Measurements from ENCODE around the gene SGO2. TPM values are rescaled to one million over a fixed set of nuclear protein-coding genes. Genes with fewer than 3 reads are reported as not detected.
A peak's percentile ranks its signal among the peaks of the same experiment; 100 is the strongest.

SGO2 gene
- total RNA-seq, 1 donor from 2014 or later: 19.9 TPM

GRCh38 chr2:200523158-200523557 lies 2.8 kb upstream of the SGO2 start:
- no peaks in the 10 kb centered on the region for H3K36me3 Mint-ChIP-seq
- TF ChIP-seq, protein P1, sequence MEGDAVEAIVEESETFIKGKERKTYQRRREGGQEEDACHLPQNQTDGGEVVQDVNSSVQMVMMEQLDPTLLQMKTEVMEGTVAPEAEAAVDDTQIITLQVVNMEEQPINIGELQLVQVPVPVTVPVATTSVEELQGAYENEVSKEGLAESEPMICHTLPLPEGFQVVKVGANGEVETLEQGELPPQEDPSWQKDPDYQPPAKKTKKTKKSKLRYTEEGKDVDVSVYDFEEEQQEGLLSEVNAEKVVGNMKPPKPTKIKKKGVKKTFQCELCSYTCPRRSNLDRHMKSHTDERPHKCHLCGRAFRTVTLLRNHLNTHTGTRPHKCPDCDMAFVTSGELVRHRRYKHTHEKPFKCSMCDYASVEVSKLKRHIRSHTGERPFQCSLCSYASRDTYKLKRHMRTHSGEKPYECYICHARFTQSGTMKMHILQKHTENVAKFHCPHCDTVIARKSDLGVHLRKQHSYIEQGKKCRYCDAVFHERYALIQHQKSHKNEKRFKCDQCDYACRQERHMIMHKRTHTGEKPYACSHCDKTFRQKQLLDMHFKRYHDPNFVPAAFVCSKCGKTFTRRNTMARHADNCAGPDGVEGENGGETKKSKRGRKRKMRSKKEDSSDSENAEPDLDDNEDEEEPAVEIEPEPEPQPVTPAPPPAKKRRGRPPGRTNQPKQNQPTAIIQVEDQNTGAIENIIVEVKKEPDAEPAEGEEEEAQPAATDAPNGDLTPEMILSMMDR (conservative IDR thresholded peaks at IDR 0.05): no peak
- H3K9me3 Mint-ChIP-seq: no peaks in the 10 kb centered on the region
- no peak overlapping the region for H3K4me3 Mint-ChIP-seq
- peaks cover 11% of the 10 kb centered on the region for H3K27me3 Mint-ChIP-seq
- H3K27ac Mint-ChIP-seq: no peak overlapping the region
- DNase-seq (ENCODE audit: extremely low spot score, unreplicated experiment): no peak
- peaks cover 13% of the 10 kb centered on the region for H3K4me1 Mint-ChIP-seq (ENCODE audit: unreplicated experiment)

GRCh38 chr2:200523604-200524003 lies 2.4 kb upstream of the SGO2 start:
- Mint-ChIP-seq H3K36me3 (no peaks in the 10 kb centered on the region), H3K4me1 (ENCODE audit: unreplicated experiment) (peaks cover 13% of the 10 kb centered on the region), H3K27me3 (peaks cover 11% of the 10 kb centered on the region), H3K27ac (no peak overlapping the region), H3K4me3 (peak overlapping the region; percentile 30), H3K9me3 (no peaks in the 10 kb centered on the region)
- TF ChIP-seq, protein P1 (conservative IDR thresholded peaks at IDR 0.05): no peak
- no peak for DNase-seq (ENCODE audit: extremely low spot score, unreplicated experiment)

DNA sequence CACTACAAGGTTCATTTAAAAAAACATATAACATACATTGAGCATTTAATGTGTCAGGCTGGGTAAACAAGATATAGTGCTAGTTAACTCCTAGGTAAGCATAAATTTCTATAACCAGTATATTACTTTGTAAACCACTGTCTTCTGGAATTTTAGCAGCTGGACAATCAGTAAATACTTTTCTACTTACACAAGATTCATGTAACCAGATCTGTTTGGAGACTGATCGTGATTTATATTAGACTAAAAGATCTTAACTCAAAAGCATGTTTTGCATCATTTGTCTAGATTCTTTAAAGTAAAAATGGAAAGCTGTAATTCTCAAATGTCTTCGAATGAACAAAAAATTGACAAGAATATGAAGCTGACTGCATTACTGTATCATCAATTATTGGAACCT lies 941 bp upstream of the SGO2 start:
- H3K4me3 Mint-ChIP-seq: peak overlapping the region; percentile 32
- TF ChIP-seq, protein P1 (conservative IDR thresholded peaks at IDR 0.05): no peak
- peaks cover 11% of the 10 kb centered on the region for H3K27me3 Mint-ChIP-seq
- DNase-seq (ENCODE audit: extremely low spot score, unreplicated experiment): no peak
- no peaks in the 10 kb centered on the region for H3K36me3 Mint-ChIP-seq
- peaks cover 13% of the 10 kb centered on the region for H3K4me1 Mint-ChIP-seq (ENCODE audit: unreplicated experiment)
- no peaks in the 10 kb centered on the region for H3K9me3 Mint-ChIP-seq
- H3K27ac Mint-ChIP-seq: no peak overlapping the region

GRCh38 chr2:200525551-200525881 lies 491 bp upstream of the SGO2 start:
- H3K27ac Mint-ChIP-seq: peak overlapping the region; percentile 80
- H3K4me3 Mint-ChIP-seq: peak overlapping the region; percentile 97
- H3K9me3 Mint-ChIP-seq: no peaks in the 10 kb centered on the region
- H3K4me1 Mint-ChIP-seq (ENCODE audit: unreplicated experiment): peaks cover 13% of the 10 kb centered on the region
- H3K36me3 Mint-ChIP-seq: no peaks in the 10 kb centered on the region
- DNase-seq (ENCODE audit: extremely low spot score, unreplicated experiment): no peak
- TF ChIP-seq, protein P1 (conservative IDR thresholded peaks at IDR 0.05): no peak
- peaks cover 11% of the 10 kb centered on the region for H3K27me3 Mint-ChIP-seq

DNA sequence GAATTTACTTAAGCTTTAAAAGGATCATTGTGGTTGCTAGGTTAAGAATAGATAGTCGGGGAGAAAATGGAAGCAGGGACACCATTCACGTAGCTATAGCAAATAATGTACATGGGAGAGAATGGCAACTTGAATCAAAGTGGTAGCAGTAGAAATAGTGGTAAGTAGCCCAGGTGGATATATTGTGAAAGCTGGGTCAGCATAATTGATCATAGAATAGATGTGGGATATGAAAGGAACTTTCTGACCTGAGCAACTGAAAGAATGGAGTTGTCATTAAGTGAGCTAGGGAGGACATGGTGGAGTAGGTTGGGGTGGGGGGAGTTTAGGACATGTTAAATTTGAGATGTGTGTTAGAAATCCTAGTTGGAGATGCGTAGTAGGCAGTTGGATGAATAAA lies 2.2 kb downstream of the SGO2 start:
- Mint-ChIP-seq H3K4me1 (ENCODE audit: unreplicated experiment) (peaks cover 13% of the 10 kb centered on the region), H3K27ac (no peak overlapping the region), H3K9me3 (no peaks in the 10 kb centered on the region), H3K36me3 (no peaks in the 10 kb centered on the region), H3K27me3 (peaks cover 8% of the 10 kb centered on the region), H3K4me3 (peak overlapping the region; percentile 3)
- no peak for DNase-seq (ENCODE audit: extremely low spot score, unreplicated experiment)
- TF ChIP-seq, protein P1 (conservative IDR thresholded peaks at IDR 0.05): no peak

GRCh38 chr2:200533754-200534153 lies 7.7 kb downstream of the SGO2 start:
- Mint-ChIP-seq H3K4me1 (ENCODE audit: unreplicated experiment) (no peaks in the 10 kb centered on the region), H3K36me3 (no peaks in the 10 kb centered on the region), H3K27ac (no peak overlapping the region), H3K9me3 (no peaks in the 10 kb centered on the region), H3K4me3 (no peak overlapping the region), H3K27me3 (no peaks in the 10 kb centered on the region)
- TF ChIP-seq, protein P1 (conservative IDR thresholded peaks at IDR 0.05): no peak
- no peak for DNase-seq (ENCODE audit: extremely low spot score, unreplicated experiment)
